PFSK-1 (cell line): ENCODE data around the gene TMEM117.

Experiments used
- POLR2AphosphoS5 ChIP-seq: IDR thresholded peaks from 2 replicates; pipeline ENCODE4 v1.6.1; 2012; ENCODE audit warnings: low read depth, mild to moderate bottlenecking, control low read depth, low read length, moderate library complexity
- TAF1 ChIP-seq: IDR thresholded peaks from 2 replicates; pipeline ENCODE4 v1.6.1; 2012; ENCODE audit warnings: low read length, control low read depth, borderline replicate concordance; ENCODE audit not compliant: insufficient read depth

DNA sequence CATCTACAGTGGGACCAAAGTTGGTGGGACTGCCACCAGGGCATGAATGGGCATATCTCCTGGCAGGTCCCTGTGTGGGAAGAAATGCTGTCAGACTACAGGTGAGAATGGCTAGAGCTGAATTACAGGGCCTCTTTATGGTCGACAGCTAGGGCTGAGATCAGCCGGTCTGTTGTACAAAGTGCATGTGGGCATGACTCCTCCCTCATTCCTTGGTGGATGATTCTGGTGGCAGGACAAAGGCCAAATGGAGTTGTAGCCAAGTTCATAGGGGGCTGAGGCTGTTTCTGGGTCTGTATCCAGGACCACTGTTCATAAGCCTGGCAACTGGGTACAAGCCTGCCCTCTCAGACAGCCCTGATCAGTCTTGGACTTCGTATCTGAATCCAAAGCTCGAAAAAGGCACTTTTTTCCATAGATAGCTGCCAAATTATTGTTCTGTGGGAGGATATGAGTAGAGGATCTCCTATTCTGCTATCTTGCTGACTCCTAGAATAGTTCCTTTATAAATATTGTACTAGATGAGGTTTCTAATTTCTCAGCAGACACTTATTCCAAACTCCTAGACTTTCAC, 460.8 kb downstream of the TMEM117 start:
- no peak for TF ChIP-seq POLR2AphosphoS5
- TF ChIP-seq TAF1 = no peak
